ENCODE measurements around the gene TCEA3. TPM values are rescaled to one million over a fixed set of nuclear protein-coding genes. Genes with fewer than 3 reads are reported as not detected.

TCEA3 gene
- total RNA-seq, 2 experiments from 2014 or later: 7.0 to 8.3 TPM

GRCh38 chr1:23422241-23422877, 2.2 kb downstream of the TCEA3 start:
- Mint-ChIP-seq H3K4me1 (ENCODE audit: low read depth) (peaks cover 24% of the 10 kb centered on the region), H3K27ac (peak overlapping the region; percentile 36), H3K9me3 (no peaks in the 10 kb centered on the region), H3K27me3 (peaks cover 8% of the 10 kb centered on the region), H3K4me3 (peak overlapping the region; percentile 76), H3K36me3 (ENCODE audit: low read depth) (no peaks in the 10 kb centered on the region)
- CTCF ChIA-PET: interaction anchor here (0.9 to 4.0 kb wide), 10 partner anchors 10 to 269 kb away, joined by 3 to 22 read pairs (median 4); no protein-coding TSS in a partner anchor
- DNase-seq (peak; percentile 77), ATAC-seq (peak; percentile 79)
- intact Hi-C loops (cut with micrococcal nuclease): no loop called here
- POLR2A ChIA-PET: interaction anchor here (0.6 to 1.7 kb wide), 7 partner anchors 10 to 105 kb away, joined by 3 to 7 read pairs (median 4); partner anchors contain the start of gene HNRNPR
- no peak for TF ChIP-seq CTCF (IDR thresholded peaks at IDR 0.05)

- Mint-ChIP-seq H3K9me3 (no peaks in the 10 kb centered on the region), H3K4me1 (ENCODE audit: low read depth) (peaks cover 24% of the 10 kb centered on the region), H3K27me3 (peaks cover 8% of the 10 kb centered on the region), H3K36me3 (ENCODE audit: low read depth) (no peaks in the 10 kb centered on the region), H3K4me3 (no peak overlapping the region), H3K27ac (peak overlapping the region; percentile 36)
- no peak for DNase-seq
- TF ChIP-seq CTCF (IDR thresholded peaks at IDR 0.05): no peak
- ChIA-PET POLR2A (interaction anchor here (0.6 to 1.7 kb wide), 6 partner anchors 10 to 188 kb away, joined by 3 to 7 read pairs (median 4); partner anchors contain the start of gene HNRNPR), CTCF (interaction anchor here (0.6 to 4.0 kb wide), 9 partner anchors 10 to 599 kb away, joined by 3 to 22 read pairs (median 5); no protein-coding TSS in a partner anchor)
- no peak for ATAC-seq
- intact Hi-C loops (cut with micrococcal nuclease): no loop called here
Observed at GRCh38 chr1:23421753-23422240, 2.8 kb downstream of the TCEA3 start.

DNA sequence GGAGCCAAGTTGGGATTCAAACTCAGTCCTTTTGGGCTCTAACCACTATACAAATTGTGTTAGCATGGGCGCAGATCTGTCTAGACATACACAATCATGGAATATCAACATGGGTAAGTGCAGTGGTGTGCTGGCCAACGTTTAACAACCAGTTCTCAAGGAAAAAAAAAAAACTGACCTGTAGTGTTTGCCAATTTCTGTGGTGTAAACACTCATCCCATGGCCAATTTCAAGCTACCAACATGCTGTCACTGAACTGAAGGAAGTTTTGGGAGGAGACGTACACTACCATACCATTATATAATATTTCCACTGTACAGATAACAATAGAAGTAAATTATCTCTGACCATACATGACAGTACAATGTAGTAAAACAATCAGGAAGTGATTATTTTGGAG, 3.2 kb downstream of the TCEA3 start:
- ATAC-seq: no peak
- H3K36me3 Mint-ChIP-seq (ENCODE audit: low read depth): no peaks in the 10 kb centered on the region
- no peak for DNase-seq
- H3K27ac Mint-ChIP-seq: no peak overlapping the region
- TF ChIP-seq CTCF (IDR thresholded peaks at IDR 0.05): no peak
- peaks cover 8% of the 10 kb centered on the region for H3K27me3 Mint-ChIP-seq
- intact Hi-C loops (cut with micrococcal nuclease): no loop called here
- peaks cover 24% of the 10 kb centered on the region for H3K4me1 Mint-ChIP-seq (ENCODE audit: low read depth)
- H3K9me3 Mint-ChIP-seq: no peaks in the 10 kb centered on the region
- no peak overlapping the region for H3K4me3 Mint-ChIP-seq
- ChIA-PET CTCF (interaction anchor here (0.6 to 4.0 kb wide), 8 partner anchors 9 to 599 kb away, joined by 3 to 22 read pairs (median 5); no protein-coding TSS in a partner anchor), POLR2A (interaction anchor here (0.6 to 1.6 kb wide), 5 partner anchors 63 to 187 kb away, joined by 3 to 4 read pairs (median 3); no protein-coding TSS in a partner anchor)

DNA sequence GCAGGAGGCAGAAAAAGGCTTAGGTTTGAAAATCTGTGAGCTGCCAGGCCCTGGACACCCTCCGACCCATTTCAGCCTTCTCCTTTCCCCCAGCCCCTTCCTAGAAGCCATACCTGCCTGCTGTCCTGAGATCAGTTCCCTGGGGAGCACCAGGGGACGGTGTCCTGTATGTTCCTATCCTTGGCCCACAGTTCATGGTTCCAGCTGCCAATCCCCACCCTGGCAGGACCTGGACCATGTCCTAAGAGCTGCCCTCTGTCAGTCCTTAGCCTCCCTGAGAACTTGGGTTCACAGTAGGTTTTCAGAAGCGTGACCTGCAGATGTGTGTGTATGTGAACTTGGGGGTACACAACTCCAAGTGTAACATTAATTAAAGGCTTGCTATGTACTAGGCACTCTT, 3.8 kb downstream of the TCEA3 start:
- Mint-ChIP-seq H3K4me3 (no peak overlapping the region), H3K36me3 (ENCODE audit: low read depth) (no peaks in the 10 kb centered on the region), H3K9me3 (no peaks in the 10 kb centered on the region), H3K4me1 (ENCODE audit: low read depth) (peaks cover 24% of the 10 kb centered on the region), H3K27me3 (peaks cover 6% of the 10 kb centered on the region), H3K27ac (no peak overlapping the region)
- intact Hi-C loops (cut with micrococcal nuclease): no loop called here
- DNase-seq (no peak), ATAC-seq (no peak)
- ChIA-PET CTCF (interaction anchor here (1.4 to 4.0 kb wide), 2 partner anchors 8 to 17 kb away, joined by 3 to 22 read pairs; no protein-coding TSS in a partner anchor), POLR2A (interaction anchor here (1.6 kb wide), 1 partner anchor 76 kb away, joined by 3 read pairs; no protein-coding TSS in a partner anchor)
- no peak for TF ChIP-seq CTCF (IDR thresholded peaks at IDR 0.05)

GRCh38 chr1:23419180-23419579, 5.4 kb downstream of the TCEA3 start:
- TF ChIP-seq CTCF (IDR thresholded peaks at IDR 0.05): no peak
- no peak for ATAC-seq
- intact Hi-C loops (cut with micrococcal nuclease): no loop called here
- ChIA-PET POLR2A (no interaction called here), CTCF (interaction anchor here (2.4 to 4.0 kb wide), 2 partner anchors 14 to 15 kb away, joined by 7 to 22 read pairs; no protein-coding TSS in a partner anchor)
- no peak overlapping the region for H3K27ac Mint-ChIP-seq
- DNase-seq: no peak
- H3K27me3 Mint-ChIP-seq: peaks cover 3% of the 10 kb centered on the region
- no peak overlapping the region for H3K4me3 Mint-ChIP-seq
- no peaks in the 10 kb centered on the region for H3K36me3 Mint-ChIP-seq (ENCODE audit: low read depth)
- peaks cover 22% of the 10 kb centered on the region for H3K4me1 Mint-ChIP-seq (ENCODE audit: low read depth)
- H3K9me3 Mint-ChIP-seq: no peaks in the 10 kb centered on the region
